ENCODE measurements around the gene NLRX1. TPM values are rescaled to one million over a fixed set of nuclear protein-coding genes. Genes with fewer than 3 reads are reported as not detected.

The NLRX1 gene, protein sequence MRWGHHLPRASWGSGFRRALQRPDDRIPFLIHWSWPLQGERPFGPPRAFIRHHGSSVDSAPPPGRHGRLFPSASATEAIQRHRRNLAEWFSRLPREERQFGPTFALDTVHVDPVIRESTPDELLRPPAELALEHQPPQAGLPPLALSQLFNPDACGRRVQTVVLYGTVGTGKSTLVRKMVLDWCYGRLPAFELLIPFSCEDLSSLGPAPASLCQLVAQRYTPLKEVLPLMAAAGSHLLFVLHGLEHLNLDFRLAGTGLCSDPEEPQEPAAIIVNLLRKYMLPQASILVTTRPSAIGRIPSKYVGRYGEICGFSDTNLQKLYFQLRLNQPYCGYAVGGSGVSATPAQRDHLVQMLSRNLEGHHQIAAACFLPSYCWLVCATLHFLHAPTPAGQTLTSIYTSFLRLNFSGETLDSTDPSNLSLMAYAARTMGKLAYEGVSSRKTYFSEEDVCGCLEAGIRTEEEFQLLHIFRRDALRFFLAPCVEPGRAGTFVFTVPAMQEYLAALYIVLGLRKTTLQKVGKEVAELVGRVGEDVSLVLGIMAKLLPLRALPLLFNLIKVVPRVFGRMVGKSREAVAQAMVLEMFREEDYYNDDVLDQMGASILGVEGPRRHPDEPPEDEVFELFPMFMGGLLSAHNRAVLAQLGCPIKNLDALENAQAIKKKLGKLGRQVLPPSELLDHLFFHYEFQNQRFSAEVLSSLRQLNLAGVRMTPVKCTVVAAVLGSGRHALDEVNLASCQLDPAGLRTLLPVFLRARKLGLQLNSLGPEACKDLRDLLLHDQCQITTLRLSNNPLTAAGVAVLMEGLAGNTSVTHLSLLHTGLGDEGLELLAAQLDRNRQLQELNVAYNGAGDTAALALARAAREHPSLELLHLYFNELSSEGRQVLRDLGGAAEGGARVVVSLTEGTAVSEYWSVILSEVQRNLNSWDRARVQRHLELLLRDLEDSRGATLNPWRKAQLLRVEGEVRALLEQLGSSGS
- 13.2 TPM for polyA plus RNA-seq (2013, experiment 1 of 2)
- polyA plus RNA-seq (2013, experiment 2 of 2): 12.7 TPM

DNA sequence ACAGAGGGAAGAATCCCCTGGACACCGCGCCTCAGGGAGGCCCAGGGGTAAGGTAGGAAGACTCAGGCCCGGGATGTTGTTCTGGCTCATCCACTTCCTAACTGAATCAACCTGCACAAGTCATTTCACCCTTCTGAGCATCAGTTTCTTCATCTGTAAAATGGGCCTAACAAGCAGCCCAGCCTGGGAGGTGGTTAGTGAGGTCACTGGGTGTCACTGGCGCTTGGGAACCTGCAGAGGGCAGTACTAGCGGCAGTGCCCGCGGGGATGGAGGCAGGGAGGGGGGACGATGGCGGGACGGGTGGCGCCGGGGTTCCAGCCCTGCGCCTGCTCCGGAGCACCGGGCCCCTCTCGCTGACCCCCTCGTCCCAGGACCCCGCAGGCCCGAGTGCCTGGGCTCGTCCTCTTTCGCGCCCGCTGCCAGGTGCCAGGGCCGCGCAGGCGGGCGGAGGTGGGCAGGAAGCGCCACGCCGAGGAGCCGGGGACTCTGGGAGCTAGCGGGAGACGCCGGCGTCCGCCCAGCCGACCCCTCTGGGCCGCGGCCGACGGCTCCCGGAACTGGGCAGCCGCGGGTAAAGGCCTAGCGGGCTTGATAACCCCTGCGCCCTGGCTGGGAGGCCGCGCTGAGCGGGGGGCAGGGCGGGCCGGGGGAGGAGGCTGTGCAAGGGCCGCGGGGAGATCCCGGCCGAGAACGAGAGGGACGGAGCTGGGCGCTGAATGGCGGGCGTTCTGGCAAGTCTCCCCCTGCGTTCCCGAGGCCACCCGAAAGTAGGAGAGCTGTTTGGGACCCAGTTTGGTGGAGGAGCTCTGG is at the start of gene NLRX1:
Gene NLRX1 (plus strand): TSS at position 255 of the 811 bp plus-strand sequence. CDS start 2,679 bp downstream, outside the sequence.
- peaks cover 2% of the 10 kb centered on the region for H3K79me1 ChIP-seq (ENCODE audit: low read depth, low read length)
- peak within 1 kb of the TSS; percentile 23 for H4K8ac ChIP-seq (ENCODE audit: low read depth, low read length)
- peak within 1 kb of the TSS; percentile 98 for H3K18ac ChIP-seq (ENCODE audit: low read length)
- H2BK12ac ChIP-seq (ENCODE audit: low read length): peak within 1 kb of the TSS; percentile 73
- H3K4me2 ChIP-seq (ENCODE audit: insufficient read depth, low read length, poor library complexity, severe bottlenecking): peak within 1 kb of the TSS; percentile 66
- no peak within 1 kb of the TSS for H4K91ac ChIP-seq (ENCODE audit: low read depth, low read length, poor library complexity)
- peak within 1 kb of the TSS; percentile 94 for H3K9ac ChIP-seq (ENCODE audit: low read depth, low read length, poor library complexity)
- peak within 1 kb of the TSS; percentile 87 for H2AFZ ChIP-seq (ENCODE audit: low read length)
- peak; percentile 74 for DNase-seq (ENCODE audit: low spot score)
- H3K36me3 ChIP-seq (replicated peaks in 1 of 2; ENCODE audit: control insufficient read depth in 2 of 2, insufficient read depth in 2 of 2, low read length in 2 of 2): no peaks in the 10 kb centered on the region
- peaks cover 0 to 3% of the 10 kb centered on the region in 2 donors for H3K4me1 ChIP-seq (ENCODE audit: control insufficient read depth in 2 of 2, insufficient read depth in 1 of 2, low read depth in 1 of 2, low read length in 2 of 2)
- H2BK5ac ChIP-seq (ENCODE audit: low read length): peak within 1 kb of the TSS; percentile 78
- peak within 1 kb of the TSS; percentile 96 for H3K23ac ChIP-seq (ENCODE audit: low read depth, low read length, poor library complexity)
- peak within 1 kb of the TSS; percentile 71 for H2BK15ac ChIP-seq (ENCODE audit: low read length)
- peak within 1 kb of the TSS; percentile 98 for H3K4ac ChIP-seq (ENCODE audit: low read length)
- H3K27me3 ChIP-seq (ENCODE audit: control insufficient read depth in 3 of 3, insufficient read depth in 3 of 3, low read depth in 1 of 3, low read length in 3 of 3): peaks cover 0 to 32% (median 0%) of the 10 kb centered on the region in 3 experiments
- H2AK5ac ChIP-seq (ENCODE audit: low read depth, low read length): peak within 1 kb of the TSS; percentile 20
- H2BK120ac ChIP-seq (ENCODE audit: low read depth, low read length): peak within 1 kb of the TSS; percentile 81
- WGBS, 2 donors (ENCODE audit: extremely low coverage in 2 of 2, insufficient read length in 2 of 2, insufficient replicate concordance in 1 of 2): no CpG with 5 or more reads among the region's 63 CpGs
- H3K4me3 ChIP-seq (ENCODE audit: low read length in 2 of 2): peak within 1 kb of the TSS; percentile 49 to 98
- peak within 1 kb of the TSS; percentile 56 for H3K14ac ChIP-seq (ENCODE audit: low read length)
- no peaks in the 10 kb centered on the region for H3K9me3 ChIP-seq (replicated peaks in 1 of 2; ENCODE audit: control insufficient read depth in 2 of 2, insufficient read depth in 1 of 2, low read depth in 1 of 2, low read length in 2 of 2)
- peak within 1 kb of the TSS; percentile 68 for H3K27ac ChIP-seq (replicated peaks; ENCODE audit: low read length)

- H3K4me2 ChIP-seq (ENCODE audit: insufficient read depth, low read length, poor library complexity, severe bottlenecking): no peak overlapping the region
- H3K14ac ChIP-seq (ENCODE audit: low read length): no peak overlapping the region
- H3K9me3 ChIP-seq (replicated peaks in 1 of 2; ENCODE audit: control insufficient read depth in 2 of 2, insufficient read depth in 1 of 2, low read depth in 1 of 2, low read length in 2 of 2): no peaks in the 10 kb centered on the region
- H3K4me3 ChIP-seq (ENCODE audit: low read length in 2 of 2): no peak overlapping the region
- H2BK12ac ChIP-seq (ENCODE audit: low read length): no peak overlapping the region
- no CpG with 5 or more reads among the region's 1 CpG for WGBS, 2 donors (ENCODE audit: extremely low coverage in 2 of 2, insufficient read length in 2 of 2, insufficient replicate concordance in 1 of 2)
- no peak for DNase-seq (ENCODE audit: low spot score)
- H2AK5ac ChIP-seq (ENCODE audit: low read depth, low read length): no peak overlapping the region
- H2BK15ac ChIP-seq (ENCODE audit: low read length): no peak overlapping the region
- H3K23ac ChIP-seq (ENCODE audit: low read depth, low read length, poor library complexity): no peak overlapping the region
- H3K18ac ChIP-seq (ENCODE audit: low read length): no peak overlapping the region
- H3K27me3 ChIP-seq (ENCODE audit: control insufficient read depth in 3 of 3, insufficient read depth in 3 of 3, low read depth in 1 of 3, low read length in 3 of 3): no peaks in the 10 kb centered on the region
- no peak overlapping the region for H4K91ac ChIP-seq (ENCODE audit: low read depth, low read length, poor library complexity)
- H2AFZ ChIP-seq (ENCODE audit: low read length): no peak overlapping the region
- H3K4me1 ChIP-seq (ENCODE audit: control insufficient read depth in 2 of 2, insufficient read depth in 1 of 2, low read depth in 1 of 2, low read length in 2 of 2): peaks cover 5 to 15% of the 10 kb centered on the region in 2 donors
- no peak overlapping the region for H4K8ac ChIP-seq (ENCODE audit: low read depth, low read length)
- H3K36me3 ChIP-seq (replicated peaks in 1 of 2; ENCODE audit: control insufficient read depth in 2 of 2, insufficient read depth in 2 of 2, low read length in 2 of 2): peaks cover 1 to 14% of the 10 kb centered on the region in 2 donors
- no peak overlapping the region for H3K9ac ChIP-seq (ENCODE audit: low read depth, low read length, poor library complexity)
- no peak overlapping the region for H2BK5ac ChIP-seq (ENCODE audit: low read length)
- no peak overlapping the region for H3K4ac ChIP-seq (ENCODE audit: low read length)
- peaks cover 6% of the 10 kb centered on the region for H3K79me1 ChIP-seq (ENCODE audit: low read depth, low read length)
- H2BK120ac ChIP-seq (ENCODE audit: low read depth, low read length): no peak overlapping the region
- no peak overlapping the region for H3K27ac ChIP-seq (replicated peaks; ENCODE audit: low read length)
These were observed 49.6 kb upstream of the NLRX1 start for GRCh38 chr11:119118946-119119345.

- H2BK5ac ChIP-seq (ENCODE audit: low read length): no peak overlapping the region
- H3K4me3 ChIP-seq (ENCODE audit: low read length in 2 of 2): peak overlapping the region; percentile 23 to 58
- no peak overlapping the region for H3K4ac ChIP-seq (ENCODE audit: low read length)
- no peak overlapping the region for H4K8ac ChIP-seq (ENCODE audit: low read depth, low read length)
- H2BK12ac ChIP-seq (ENCODE audit: low read length): no peak overlapping the region
- H3K14ac ChIP-seq (ENCODE audit: low read length): no peak overlapping the region
- no peak overlapping the region for H2AK5ac ChIP-seq (ENCODE audit: low read depth, low read length)
- peak overlapping the region; percentile 52 for H3K4me2 ChIP-seq (ENCODE audit: insufficient read depth, low read length, poor library complexity, severe bottlenecking)
- H3K9me3 ChIP-seq (replicated peaks in 1 of 2; ENCODE audit: control insufficient read depth in 2 of 2, insufficient read depth in 1 of 2, low read depth in 1 of 2, low read length in 2 of 2): no peaks in the 10 kb centered on the region
- DNase-seq (ENCODE audit: low spot score): peak; percentile 24
- H2BK15ac ChIP-seq (ENCODE audit: low read length): no peak overlapping the region
- peaks cover 4 to 20% of the 10 kb centered on the region in 2 donors for H3K36me3 ChIP-seq (replicated peaks in 1 of 2; ENCODE audit: control insufficient read depth in 2 of 2, insufficient read depth in 2 of 2, low read length in 2 of 2)
- H3K18ac ChIP-seq (ENCODE audit: low read length): no peak overlapping the region
- no peaks in the 10 kb centered on the region for H3K27me3 ChIP-seq (ENCODE audit: control insufficient read depth in 3 of 3, insufficient read depth in 3 of 3, low read depth in 1 of 3, low read length in 3 of 3)
- no peak overlapping the region for H3K9ac ChIP-seq (ENCODE audit: low read depth, low read length, poor library complexity)
- peak overlapping the region; percentile 68 for H2AFZ ChIP-seq (ENCODE audit: low read length)
- H3K4me1 ChIP-seq (ENCODE audit: control insufficient read depth in 2 of 2, insufficient read depth in 1 of 2, low read depth in 1 of 2, low read length in 2 of 2): peaks cover 5 to 15% of the 10 kb centered on the region in 2 donors
- H3K79me1 ChIP-seq (ENCODE audit: low read depth, low read length): peaks cover 6% of the 10 kb centered on the region
- H3K23ac ChIP-seq (ENCODE audit: low read depth, low read length, poor library complexity): no peak overlapping the region
- 100% methylated on average over 1 of the region's 5 CpGs; no CpG with 5 or more reads in 1 of the 2 donors for WGBS, 2 donors (ENCODE audit: extremely low coverage in 2 of 2, insufficient read length in 2 of 2, insufficient replicate concordance in 1 of 2)
- H2BK120ac ChIP-seq (ENCODE audit: low read depth, low read length): no peak overlapping the region
- H4K91ac ChIP-seq (ENCODE audit: low read depth, low read length, poor library complexity): no peak overlapping the region
- H3K27ac ChIP-seq (replicated peaks; ENCODE audit: low read length): no peak overlapping the region
These were observed 47.9 kb upstream of the NLRX1 start for GRCh38 chr11:119120639-119121007.
